NCI-H1092 treated with DMSO at 0.1 percent for 48 hours (cell line): Measurements from ENCODE around the gene RIPOR1.
A peak's percentile ranks its signal among the peaks of the same experiment; 100 is the strongest.
"Not testable (repeated sequence)": the region's sequence is repeated elsewhere in the genome, so short reads cannot be mapped to it uniquely, and the experiment has no call there.

ENCODE experiments used
- DNase-seq: peaks from one replicate; lab custom pipeline; 2025; lab: John Stamatoyannopoulos, UW

Gene RIPOR1

GRCh38 chr16:67528222-67528869 lies at the start of gene RIPOR1:
Gene RIPOR1, plus strand, starts transcription at chr16:67528829. Its CDS starts 9,618 bp downstream, at chr16:67538447.
- DNase-seq, result no peak

- peak; percentile 97 for DNase-seq
These were observed 47.6 kb upstream of the RIPOR1 start, which contains the start of gene ATP6V0D1 for GRCh38 chr16:67480833-67481560. Gene ATP6V0D1, minus strand, starts transcription at chr16:67481157. Its CDS starts 71 bp downstream, at chr16:67481086.

- DNase-seq, result peak; percentile 71
These were observed 46.9 kb upstream of the RIPOR1 start for GRCh38 chr16:67481561-67482232.

- DNase-seq, result no peak
These were observed 46.2 kb upstream of the RIPOR1 start for GRCh38 chr16:67482233-67482924.

- no peak for DNase-seq
These were observed 45.5 kb upstream of the RIPOR1 start, which contains the start of gene AGRP for GRCh38 chr16:67483150-67483549. Gene AGRP, minus strand, starts transcription at chr16:67483547. Its CDS starts 149 bp downstream, at chr16:67483398.

GRCh38 chr16:67483731-67484525 lies 44.7 kb upstream of the RIPOR1 start:
- no peak for DNase-seq

- no peak for DNase-seq
These were observed 41.8 kb upstream of the RIPOR1 start for GRCh38 chr16:67486805-67487204.

GRCh38 chr16:67487561-67487960 lies 41.1 kb upstream of the RIPOR1 start:
- not testable (repeated sequence) for DNase-seq

GRCh38 chr16:67489401-67490083 lies 39.1 kb upstream of the RIPOR1 start:
- no peak for DNase-seq

- no peak for DNase-seq
These were observed 38.1 kb upstream of the RIPOR1 start for GRCh38 chr16:67490335-67491096.

- DNase-seq, result no peak
These were observed 29.5 kb upstream of the RIPOR1 start for GRCh38 chr16:67499106-67499505.

GRCh38 chr16:67504031-67505021 lies 24.3 kb upstream of the RIPOR1 start:
- DNase-seq, result no peak

- DNase-seq, result no peak
These were observed 22.2 kb upstream of the RIPOR1 start for GRCh38 chr16:67506468-67506867.

- peak; percentile 12 for DNase-seq
These were observed 19.6 kb upstream of the RIPOR1 start for GRCh38 chr16:67509016-67509415.

- DNase-seq, result not testable (repeated sequence)
These were observed 14.7 kb upstream of the RIPOR1 start for GRCh38 chr16:67513892-67514291.

GRCh38 chr16:67514382-67514828 lies 14.2 kb upstream of the RIPOR1 start:
- peak; percentile 63 for DNase-seq

GRCh38 chr16:67516296-67517154 lies 12.1 kb upstream of the RIPOR1 start:
- DNase-seq, result no peak

GRCh38 chr16:67517155-67517445 lies 11.5 kb upstream of the RIPOR1 start:
- DNase-seq, result no peak
